H1 (cell line): ENCODE measurements around the gene CPNE5.

Experiments used
- CTCF ChIP-seq, 3 experiments: IDR thresholded peaks; 1 replicate in 2 of 3; 2 replicates in 1 of 3; pipeline versions ENCODE4 v1.5.1 to v1.6.1; 2011; ENCODE audit warnings: low read length in 3 of 3, mild to moderate bottlenecking in 3 of 3, inconsistent platforms in 2 of 3, low read depth in 1 of 3, moderate library complexity in 1 of 3; ENCODE audit not compliant: insufficient read depth in 1 of 3; ENCODE audit errors: control extremely low read depth in 1 of 3
- EP300 ChIP-seq, 2 experiments: IDR thresholded peaks; 1 replicate in 1 of 2; 2 replicates in 1 of 2; pipeline ENCODE4 v1.6.1; 2011 to 2012; ENCODE audit warnings: low read depth in 2 of 2, low read length in 2 of 2, mild to moderate bottlenecking in 2 of 2, borderline replicate concordance in 1 of 2, inconsistent platforms in 1 of 2, moderate library complexity in 1 of 2
- EZH2 ChIP-seq: fragments of 200-600 bp; sonication (generic); IDR thresholded peaks from 2 replicates; pipeline ENCODE4 v1.7.1; 2012; ENCODE audit warnings: low read depth, mild to moderate bottlenecking, moderate library complexity, low read length, inconsistent platforms; ENCODE audit not compliant: severe bottlenecking
- FOSL1 ChIP-seq: IDR thresholded peaks from 2 replicates; pipeline ENCODE4 v1.6.1; 2011; ENCODE audit warnings: mild to moderate bottlenecking, low read depth, low read length, moderate library complexity; ENCODE audit not compliant: insufficient read depth
- POLR2A ChIP-seq, 2 experiments: IDR thresholded peaks; 1 replicate in 1 of 2; 2 replicates in 1 of 2; pipeline ENCODE4 v1.6.1; 2011; ENCODE audit warnings: low read depth in 2 of 2, low read length in 2 of 2, mild to moderate bottlenecking in 2 of 2; ENCODE audit errors: control extremely low read depth in 1 of 2
- SUZ12 ChIP-seq: fragments of 200-600 bp; sonication (generic); IDR thresholded peaks from 2 replicates; pipeline ENCODE4 v1.6.1; 2012; ENCODE audit warnings: mild to moderate bottlenecking, inconsistent platforms, low read length, moderate library complexity, mixed read lengths

GRCh38 chr6:36817847-36818246, 21.4 kb downstream of the CPNE5 start:
- no peak for TF ChIP-seq POLR2A (IDR thresholded peaks at IDR 0.05; ENCODE audit: control extremely low read depth in 1 of 2, low read depth in 2 of 2, low read length in 2 of 2)
- no peak for TF ChIP-seq EZH2
- no peak for TF ChIP-seq SUZ12
- no peak for TF ChIP-seq EP300 (IDR thresholded peaks at IDR 0.05; ENCODE audit: borderline replicate concordance in 1 of 2, low read depth in 2 of 2, low read length in 2 of 2)
- TF ChIP-seq CTCF (IDR thresholded peaks at IDR 0.05; ENCODE audit: control extremely low read depth in 1 of 3, insufficient read depth in 1 of 3, low read depth in 1 of 3, low read length in 3 of 3), result no peak
- no peak for TF ChIP-seq FOSL1
